GM18517 (cell line): ENCODE results near the gene CTSA.

Source experiments
- ATAC-seq: cut with Tn5 transposase; IDR thresholded peaks from one replicate; pipeline ENCODE4 v1.9.1; 2021; ENCODE audit warnings: mild to moderate bottlenecking, moderate library complexity; ENCODE audit not compliant: unreplicated experiment

Gene CTSA

GRCh38 chr20:45934586-45935415, 43.7 kb downstream of the CTSA start, which contains the start of gene PCIF1:
Gene PCIF1 (plus strand): TSS chr20:45934683. CDS start chr20:45939000, 4,317 bp downstream.
- ATAC-seq, result peak; percentile 78

GRCh38 chr20:45935416-45936046, 44.4 kb downstream of the CTSA start:
- no peak for ATAC-seq

- ATAC-seq, result no peak
Observed at GRCh38 chr20:45937765-45938164, 46.6 kb downstream of the CTSA start.

GRCh38 chr20:45938727-45939438, 47.7 kb downstream of the CTSA start:
- no peak for ATAC-seq

- no peak for ATAC-seq
Observed at GRCh38 chr20:45940053-45940452, 48.9 kb downstream of the CTSA start.

GRCh38 chr20:45940469-45940868, 49.3 kb downstream of the CTSA start:
- no peak for ATAC-seq

- no peak for ATAC-seq
Observed at GRCh38 chr20:45943613-45944012, 52.5 kb downstream of the CTSA start.

GRCh38 chr20:45944151-45944964, 53.2 kb downstream of the CTSA start:
- no peak for ATAC-seq

- no peak for ATAC-seq
Observed at GRCh38 chr20:45944965-45945677, 54.0 kb downstream of the CTSA start.

- no peak for ATAC-seq
Observed at GRCh38 chr20:45945678-45946148, 54.6 kb downstream of the CTSA start.

- no peak for ATAC-seq
Observed at GRCh38 chr20:45946149-45946970, 55.2 kb downstream of the CTSA start.

- no peak for ATAC-seq
Observed at GRCh38 chr20:45947110-45947866, 56.2 kb downstream of the CTSA start.

- no peak for ATAC-seq
Observed at GRCh38 chr20:45948261-45948733, 57.2 kb downstream of the CTSA start.
